Left lung (tissue), 10 donors: ENCODE measurements around the gene ZNF91. TPM values are rescaled to one million over a fixed set of nuclear protein-coding genes. Genes with fewer than 3 reads are reported as not detected.
"Not testable (repeated sequence)": the region's sequence is repeated elsewhere in the genome, so short reads cannot be mapped to it uniquely, and the experiment has no call there.

Experiments
- ATAC-seq: fragments of 200-7000 bp; cut with Tn5 transposase; one replicate; pipeline ENCODE4 v1.9.1; 2020; ENCODE audit warnings: moderate library complexity
- DNase-seq, 4 donors: peaks; one replicate each; pipeline ENCODE4 v3.0.0-alpha.2; 2013 to 2020
- H3K27ac ChIP-seq, 2 donors: fragments of 200-600 bp; sonication (generic) in 1 of 2; one replicate each; pipeline versions ENCODE4 v1.5.0 to v1.8.0; 2020 to 2021
- H3K27me3 ChIP-seq, 2 donors: fragments of 200-600 bp; sonication (generic) in 1 of 2; one replicate each; pipeline versions ENCODE4 v1.5.0 to v1.8.0; 2020 to 2021
- H3K36me3 ChIP-seq, 2 donors: fragments of 200-600 bp; sonication (generic) in 1 of 2; one replicate each; pipeline versions ENCODE4 v1.5.0 to v1.8.0; 2020 to 2021
- H3K4me1 ChIP-seq, 2 donors: fragments of 200-600 bp; one replicate each; pipeline ENCODE4 v1.8.0; 2021
- H3K4me3 ChIP-seq, 2 donors: fragments of 200-600 bp; sonication (generic) in 1 of 2; one replicate each; pipeline versions ENCODE4 v1.5.0 to v1.8.0; 2020 to 2021; ENCODE audit warnings: mild to moderate bottlenecking in 1 of 2
- H3K9me3 ChIP-seq, 2 donors: fragments of 200-600 bp; sonication (generic) in 1 of 2; one replicate each; pipeline versions ENCODE4 v1.5.0 to v1.8.0; 2020 to 2021
- CTCF ChIP-seq, 2 donors: fragments of 200-600 bp; sonication (generic) in 1 of 2; IDR thresholded peaks; one replicate each; pipeline versions ENCODE4 v1.5.0 to v1.8.0; 2021; ENCODE audit warnings: antibody characterized with exemption in 2 of 2
- intact Hi-C, 2 donors: fragments of 100-400 bp; cut with DNase I; formaldehyde crosslinking; loops; one replicate each; pipeline versions ENCODE4 v1.11.2 to v1.14.2; 2022
- polyA plus RNA-seq, 6 donors: library from polyadenylated mRNA; unstranded; fragments of 120-200 nt; gene quantifications; one replicate each; pipeline ENCODE4 v1.2.1, GENCODE V29; 2013; ENCODE audit not compliant: insufficient read length in 6 of 6
- total RNA-seq, 2 donors: library from RNA; stranded (reverse); fragmentation: NEBNext Ultra II Directional; extraction: Animal tissue kit (Norgen Biotek cat#: 25700); gene quantifications; one replicate each; pipeline ENCODE4 v1.2.1, GENCODE V29; 2021
- donor health status: DM: no; HTN: yes; CAD: no.
- donor health status: DM: no; HTN: no; CAD: no.

The ZNF91 gene
- total and polyA plus RNA-seq, 8 donors: 36.8 to 72.1 (median 60.1) TPM

DNA sequence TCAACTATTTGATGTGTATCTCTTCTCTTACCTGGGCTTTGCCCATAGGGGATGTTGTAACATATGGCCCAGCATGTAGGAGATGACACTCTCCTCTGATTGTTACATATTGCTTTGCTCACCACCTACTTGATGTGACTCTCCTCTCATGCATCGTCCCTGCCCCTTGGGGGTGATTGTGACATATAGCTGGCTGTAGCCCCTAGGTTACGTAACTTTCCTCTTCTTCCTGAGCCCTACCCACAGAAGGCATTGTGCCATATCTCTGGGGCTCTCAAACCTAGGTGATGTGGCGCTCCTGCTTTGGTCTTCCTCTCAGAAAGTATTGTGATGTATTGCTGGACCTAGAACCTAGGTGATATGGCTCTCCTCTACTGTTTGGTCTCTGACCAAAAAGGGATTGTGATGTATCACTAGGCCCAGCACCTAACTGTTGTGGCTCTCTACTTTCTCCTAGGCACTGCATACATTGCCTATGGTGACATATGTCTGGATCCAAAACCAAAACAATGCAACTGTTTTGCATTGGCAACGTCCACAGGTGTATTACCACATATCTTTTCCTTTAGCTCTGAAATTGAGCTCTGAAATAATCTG lies 73.2 kb downstream of the ZNF91 start:
- H3K36me3 ChIP-seq: peaks cover 0 to 5% of the 10 kb centered on the region in 2 donors
- H3K4me1 ChIP-seq: no peaks in the 10 kb centered on the region
- H3K27ac ChIP-seq: no peak overlapping the region
- peaks cover 0 to 68% of the 10 kb centered on the region in 2 donors for H3K9me3 ChIP-seq
- no peaks in the 10 kb centered on the region for H3K27me3 ChIP-seq
- intact Hi-C loops: loop anchor here in 1 of 2 donors (2.0 kb wide), 1 partner anchor 145 kb away; no protein-coding TSS in a partner anchor
- no peak for DNase-seq
- TF ChIP-seq CTCF (IDR thresholded peaks at IDR 0.05): no peak
- no peak overlapping the region for H3K4me3 ChIP-seq
- no peak for ATAC-seq

DNA sequence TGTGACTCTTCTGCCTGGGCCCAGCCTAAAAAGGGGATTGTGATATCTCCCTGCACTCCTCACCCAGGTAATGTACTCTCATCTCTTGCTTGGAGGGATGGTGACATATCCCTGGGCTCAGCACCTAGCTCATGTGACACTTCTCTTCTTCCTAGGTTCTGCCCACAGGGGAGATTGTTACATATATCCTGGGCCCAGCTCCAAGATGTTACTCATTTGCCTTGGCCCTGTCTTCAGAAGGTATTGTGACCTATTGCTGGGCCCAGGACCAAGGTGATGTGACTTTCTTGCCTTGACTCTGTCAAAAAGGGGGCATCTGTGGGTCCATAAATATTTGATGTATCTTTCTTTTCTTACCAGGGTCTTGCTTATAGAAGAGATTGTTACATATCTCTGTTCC lies 73.9 kb downstream of the ZNF91 start:
- H3K4me3 ChIP-seq, H3K27me3 ChIP-seq, H3K4me1 ChIP-seq, DNase-seq, intact Hi-C loops, H3K36me3 ChIP-seq, ATAC-seq, H3K27ac ChIP-seq: not testable (repeated sequence)
- peaks cover 0 to 69% of the 10 kb centered on the region in 2 donors for H3K9me3 ChIP-seq

- peaks cover 0 to 67% of the 10 kb centered on the region in 2 donors for H3K9me3 ChIP-seq
- H3K4me1 ChIP-seq, H3K36me3 ChIP-seq, ATAC-seq, intact Hi-C loops, DNase-seq, H3K4me3 ChIP-seq, H3K27ac ChIP-seq, H3K27me3 ChIP-seq: not testable (repeated sequence)
Observed at GRCh38 chr19:23319571-23319970, 75.7 kb downstream of the ZNF91 start.

DNA sequence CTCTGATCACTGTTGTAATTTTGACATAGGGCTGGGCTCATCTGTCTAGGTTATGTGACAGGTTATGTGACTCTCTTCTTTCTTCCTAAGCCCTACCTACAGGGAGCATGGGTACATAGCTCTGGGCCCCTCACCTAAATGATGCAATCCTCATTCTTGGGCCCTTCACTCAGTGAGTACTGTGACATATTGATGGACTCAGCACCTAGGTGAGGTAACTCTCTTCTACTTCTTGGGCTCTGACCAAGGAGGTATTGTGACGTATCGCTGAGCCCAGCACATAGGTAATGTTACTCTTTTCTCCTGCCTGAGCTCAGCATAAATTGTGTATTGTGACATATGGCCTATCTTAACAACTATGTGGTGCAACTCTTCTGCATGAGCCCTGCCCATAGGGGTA lies 76.3 kb downstream of the ZNF91 start:
- ATAC-seq, H3K4me3 ChIP-seq, DNase-seq, intact Hi-C loops, H3K27ac ChIP-seq, H3K4me1 ChIP-seq, H3K27me3 ChIP-seq, H3K36me3 ChIP-seq: not testable (repeated sequence)
- peaks cover 0 to 65% of the 10 kb centered on the region in 2 donors for H3K9me3 ChIP-seq

DNA sequence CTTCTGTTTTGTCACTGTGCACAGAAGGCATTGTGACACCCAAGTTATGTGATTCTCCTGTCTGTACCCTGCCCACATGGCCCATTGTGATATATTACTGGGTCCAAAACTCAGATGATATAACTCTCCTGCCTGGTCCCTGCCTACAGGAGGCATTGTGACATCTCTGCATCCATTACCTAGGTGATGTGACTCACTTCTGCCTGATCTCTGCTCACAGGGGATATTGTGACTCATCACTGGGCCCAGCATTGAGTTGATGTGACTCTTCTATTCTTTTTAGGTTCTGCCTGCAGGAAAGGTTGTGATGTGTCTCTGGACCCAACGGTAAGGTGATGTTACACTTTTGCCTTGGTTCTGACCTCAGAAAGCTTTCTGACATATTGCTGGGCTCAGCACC lies 77.1 kb downstream of the ZNF91 start:
- H3K9me3 ChIP-seq: peaks cover 0 to 64% of the 10 kb centered on the region in 2 donors
- ATAC-seq (no peak), DNase-seq (no peak)
- no peaks in the 10 kb centered on the region for H3K4me1 ChIP-seq
- no peaks in the 10 kb centered on the region for H3K36me3 ChIP-seq
- H3K27ac ChIP-seq: no peak overlapping the region
- no peaks in the 10 kb centered on the region for H3K27me3 ChIP-seq
- intact Hi-C loops: no loop called here
- TF ChIP-seq CTCF (IDR thresholded peaks at IDR 0.05): no peak
- no peak overlapping the region for H3K4me3 ChIP-seq

DNA sequence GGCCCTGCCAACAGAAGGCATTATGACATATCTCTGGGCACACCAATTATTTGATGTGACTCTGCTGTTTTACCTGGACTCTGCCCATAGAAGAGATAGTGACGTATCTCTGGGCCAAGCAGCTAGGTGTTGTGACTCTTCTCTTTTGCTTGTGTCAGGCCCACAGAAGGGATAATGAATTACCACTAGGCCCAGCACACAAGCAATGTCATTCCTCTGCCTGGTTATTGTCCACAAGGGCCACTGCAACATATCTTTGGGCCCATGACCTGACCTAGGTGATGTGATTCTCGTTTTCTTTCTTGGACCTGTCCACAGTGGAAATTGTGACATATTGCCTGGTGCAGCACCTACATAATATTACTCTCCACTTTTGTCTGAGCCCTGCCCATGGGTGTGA lies 80.0 kb downstream of the ZNF91 start:
- DNase-seq (no peak), ATAC-seq (no peak)
- no peak for TF ChIP-seq CTCF (IDR thresholded peaks at IDR 0.05)
- H3K27ac ChIP-seq: no peak overlapping the region
- no peaks in the 10 kb centered on the region for H3K27me3 ChIP-seq
- intact Hi-C loops: no loop called here
- no peaks in the 10 kb centered on the region for H3K4me1 ChIP-seq
- peaks cover 0 to 72% of the 10 kb centered on the region in 2 donors for H3K9me3 ChIP-seq
- no peak overlapping the region for H3K4me3 ChIP-seq
- no peaks in the 10 kb centered on the region for H3K36me3 ChIP-seq
